Activated naive CD8-positive, alpha-beta T cell treated with anti-CD3 and anti-CD28 coated beads, Interleukin-2, amount 50 U/mL, for 16 hours (primary cell): ENCODE measurements around the gene ERMAP.

Source experiments
- DNase-seq: peaks from one replicate; pipeline ENCODE4 v3.0.0-alpha.2; 2020; ENCODE audit warnings: low read depth, low spot score

ERMAP gene, protein sequence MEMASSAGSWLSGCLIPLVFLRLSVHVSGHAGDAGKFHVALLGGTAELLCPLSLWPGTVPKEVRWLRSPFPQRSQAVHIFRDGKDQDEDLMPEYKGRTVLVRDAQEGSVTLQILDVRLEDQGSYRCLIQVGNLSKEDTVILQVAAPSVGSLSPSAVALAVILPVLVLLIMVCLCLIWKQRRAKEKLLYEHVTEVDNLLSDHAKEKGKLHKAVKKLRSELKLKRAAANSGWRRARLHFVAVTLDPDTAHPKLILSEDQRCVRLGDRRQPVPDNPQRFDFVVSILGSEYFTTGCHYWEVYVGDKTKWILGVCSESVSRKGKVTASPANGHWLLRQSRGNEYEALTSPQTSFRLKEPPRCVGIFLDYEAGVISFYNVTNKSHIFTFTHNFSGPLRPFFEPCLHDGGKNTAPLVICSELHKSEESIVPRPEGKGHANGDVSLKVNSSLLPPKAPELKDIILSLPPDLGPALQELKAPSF

DNA sequence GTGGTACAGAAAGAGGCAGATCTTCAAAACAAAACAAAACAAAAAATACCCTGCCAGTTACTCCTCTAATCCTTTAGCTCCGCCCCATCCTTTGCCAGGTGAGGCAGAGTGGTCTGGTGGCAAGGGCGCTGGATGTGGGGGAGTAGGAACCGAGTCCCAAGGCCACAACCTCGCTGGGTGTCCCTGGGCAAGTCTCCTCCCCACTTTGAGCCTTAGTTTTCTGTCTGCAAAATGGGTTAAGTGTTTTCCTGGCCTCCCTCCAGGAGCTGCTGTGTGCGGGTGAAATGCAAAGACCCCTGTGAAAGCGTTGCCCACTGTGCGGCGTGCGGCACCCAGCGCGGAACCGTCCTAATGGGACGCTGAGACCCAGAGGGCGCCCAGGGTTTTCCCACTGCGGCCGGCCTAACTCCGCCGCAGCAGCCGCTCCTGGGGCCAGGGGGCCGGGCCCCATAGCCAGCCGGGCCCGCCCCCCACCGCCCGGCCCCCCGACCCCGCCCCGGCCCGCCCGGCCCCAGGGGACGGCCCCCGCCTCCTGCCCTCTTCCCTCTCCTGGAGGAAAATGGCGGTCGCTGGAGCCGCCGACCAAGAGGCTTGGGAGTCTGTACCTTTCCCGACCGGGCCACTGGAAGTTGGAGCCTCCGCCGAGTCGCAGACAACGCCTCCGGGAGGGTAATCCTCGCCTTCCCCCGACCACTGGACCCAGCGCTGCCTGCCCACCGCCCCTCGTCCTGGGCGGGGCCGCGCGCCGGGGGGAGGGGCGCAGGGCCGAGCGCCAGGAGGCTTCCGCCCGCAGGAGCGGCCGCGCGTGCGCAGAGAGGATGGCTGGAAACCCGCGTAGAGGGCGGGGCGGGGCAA lies at the start of gene ERMAP, which contains the start of gene SVBP:
Gene ERMAP (plus strand): TSS at position 538 of the 855 bp plus-strand sequence. CDS start 13,327 bp downstream, outside the sequence.
Gene SVBP (minus strand): TSS at position 813 of the 855 bp plus-strand sequence. CDS start 853 bp downstream, outside the sequence.
- peak; percentile 83 for DNase-seq

DNA sequence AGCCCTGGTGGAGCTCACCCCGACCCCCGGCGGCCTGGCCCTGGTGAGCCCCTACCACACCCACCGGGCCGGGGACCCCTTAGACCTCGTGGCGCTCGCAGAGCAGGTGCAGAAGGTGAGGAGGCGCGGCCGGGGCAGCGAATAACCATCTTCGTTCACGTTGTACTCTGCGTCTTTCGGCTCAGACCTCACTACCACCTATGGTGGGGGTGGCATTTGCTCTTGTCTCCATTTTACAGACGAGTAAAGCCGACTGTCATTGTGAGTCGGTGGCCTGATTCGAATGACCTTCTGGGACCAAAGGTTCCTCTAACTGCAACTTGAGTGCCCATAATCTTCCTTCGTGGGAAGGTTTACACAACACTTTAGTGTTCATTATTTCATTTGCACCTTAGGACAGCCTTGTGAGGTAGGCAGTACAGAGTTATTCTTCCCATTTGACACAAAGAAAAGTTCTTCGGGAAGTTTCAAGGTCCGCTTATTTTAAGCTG lies 49.4 kb upstream of the ERMAP start:
- DNase-seq = no peak

DNA sequence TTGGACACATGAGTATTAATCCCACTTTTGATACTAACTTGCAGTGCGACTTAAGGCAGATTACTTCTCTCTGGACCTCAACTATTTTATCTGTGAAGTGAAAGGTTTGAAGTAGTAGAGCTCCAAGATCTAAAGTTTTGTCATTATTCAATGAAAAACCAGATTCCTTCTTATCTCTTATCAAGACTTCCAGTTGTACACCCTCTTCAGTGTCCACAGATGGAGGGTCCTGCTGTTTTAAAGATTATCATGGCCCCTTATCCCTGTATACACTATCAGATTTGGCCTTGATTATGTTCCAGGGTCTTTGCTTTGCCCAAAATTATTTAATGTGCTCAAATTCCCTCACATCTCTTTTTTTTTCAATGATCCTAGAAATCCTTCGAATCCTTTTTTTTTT lies 48.8 kb upstream of the ERMAP start:
- DNase-seq = no peak

DNA sequence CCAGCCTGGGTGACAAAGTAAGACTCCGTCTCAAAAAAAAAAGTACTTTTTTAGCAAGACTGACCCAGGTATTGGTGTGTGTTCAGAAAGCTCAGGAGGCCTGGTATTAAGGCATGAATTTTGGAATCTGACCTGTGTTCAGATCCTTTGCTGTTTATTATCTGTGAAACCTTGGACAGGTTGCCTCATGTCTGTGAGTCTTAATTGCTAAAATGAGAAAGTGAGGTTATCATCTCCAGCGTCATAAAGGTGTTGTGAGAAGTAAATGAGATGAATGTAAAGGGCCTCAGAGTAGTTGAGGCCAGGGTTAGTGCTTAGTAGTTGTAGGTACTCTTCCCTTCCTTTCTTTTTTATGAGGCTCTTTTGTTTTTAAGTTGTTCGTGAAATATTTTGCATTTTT lies 47.1 kb upstream of the ERMAP start:
- DNase-seq = no peak

DNA sequence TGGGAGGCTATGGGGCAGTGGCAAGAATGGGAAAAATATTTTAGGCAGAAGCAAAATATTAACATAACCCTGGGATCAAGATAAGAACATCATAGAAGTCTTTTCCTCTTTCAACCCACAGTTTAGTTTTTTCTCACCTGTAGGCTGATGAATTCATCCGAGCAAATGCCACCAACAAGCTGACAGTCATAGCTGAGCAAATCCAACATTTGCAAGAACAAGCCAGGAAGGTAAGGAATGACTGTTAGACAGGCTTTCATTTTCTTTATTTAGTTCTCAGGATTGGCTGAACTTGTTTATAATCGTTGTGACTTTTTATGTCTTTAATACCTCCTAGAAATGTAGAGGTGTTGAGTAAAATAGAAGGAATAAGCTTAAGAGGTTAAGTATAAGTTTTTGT lies 43.5 kb upstream of the ERMAP start:
- no peak for DNase-seq

DNA sequence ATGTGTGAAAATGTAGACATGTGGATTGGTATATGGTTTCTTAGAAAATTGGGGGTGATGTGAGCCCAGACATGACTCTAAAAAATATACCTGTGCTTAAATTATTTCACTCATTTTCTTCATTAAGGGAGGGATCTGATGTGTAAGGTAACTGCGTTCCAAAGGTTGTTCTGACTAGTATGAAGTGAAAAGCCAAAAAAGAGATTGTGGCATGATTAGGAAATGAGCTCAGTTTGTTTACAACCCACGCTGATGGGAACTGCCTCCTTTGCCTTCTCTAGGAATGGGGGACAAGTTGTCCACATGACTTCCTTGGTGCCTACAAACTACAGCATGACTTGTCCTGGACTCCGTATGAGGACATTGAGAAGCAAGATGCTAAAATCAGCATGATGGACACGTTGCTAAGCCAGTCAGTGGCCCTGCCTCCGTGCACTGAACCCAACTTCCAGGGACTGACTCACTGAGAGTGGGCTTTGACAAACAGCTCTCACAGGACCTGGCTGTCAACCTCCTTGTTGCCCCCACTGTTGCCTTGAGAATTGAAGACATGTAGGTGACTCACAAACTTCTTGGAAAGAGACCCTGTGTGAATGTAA lies 41.9 kb upstream of the ERMAP start:
- DNase-seq = no peak

DNA sequence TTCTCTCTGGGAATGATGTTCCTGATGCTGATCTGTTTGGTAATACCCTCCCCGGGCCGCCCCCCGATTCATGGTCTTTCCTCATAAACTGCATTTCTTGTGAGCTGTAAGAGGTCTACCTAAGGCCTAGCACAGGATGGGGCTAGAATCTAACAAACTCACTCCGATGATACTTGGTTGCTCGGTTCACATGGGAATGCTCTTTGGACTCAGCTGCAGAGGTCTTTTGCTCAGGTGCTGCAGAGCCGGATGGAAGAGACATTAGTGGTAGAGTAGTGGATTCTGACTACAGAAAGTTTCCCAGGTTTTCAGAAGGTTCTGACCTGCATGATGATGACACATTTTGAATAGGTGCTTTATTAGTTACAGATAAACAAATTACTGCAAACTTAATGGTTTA lies 40.4 kb upstream of the ERMAP start:
- DNase-seq = no peak

DNA sequence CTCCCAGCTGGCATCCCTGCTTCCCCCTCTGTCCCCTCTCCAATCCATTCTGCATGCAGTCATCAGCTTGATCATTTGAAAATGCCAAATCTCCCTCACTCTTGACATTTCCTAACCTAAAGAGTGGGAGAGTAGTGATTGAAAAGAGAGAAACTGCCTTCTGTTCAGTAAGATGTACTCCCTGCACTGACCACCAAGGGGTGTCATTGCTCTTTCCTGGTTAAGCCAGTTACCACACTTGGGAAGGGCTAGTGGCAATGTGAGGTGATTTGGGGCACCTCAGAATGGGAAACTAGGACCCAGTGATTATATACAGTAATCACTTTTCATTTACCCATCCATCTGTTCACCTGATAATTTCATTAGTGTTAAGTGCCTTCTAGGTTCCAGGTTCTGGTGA lies 39.1 kb upstream of the ERMAP start:
- DNase-seq = no peak

DNA sequence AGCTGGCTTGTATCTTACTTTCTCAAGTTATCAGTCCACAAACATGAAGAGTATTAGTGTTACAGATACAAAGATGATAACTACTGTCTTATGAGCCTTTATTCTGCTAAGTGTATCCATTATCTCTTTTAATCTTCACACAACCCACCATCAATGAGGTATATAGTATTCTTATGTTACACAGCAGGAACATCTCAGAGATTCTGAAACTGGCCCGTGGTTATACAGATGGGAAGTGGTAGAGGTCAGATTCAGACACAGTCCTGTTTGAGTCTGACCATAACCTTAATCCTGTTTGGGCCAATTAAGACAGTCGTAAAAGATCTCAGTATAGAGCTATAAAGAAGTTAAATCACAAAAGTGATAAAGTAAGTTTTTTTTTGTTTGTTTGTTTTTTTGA lies 37.2 kb upstream of the ERMAP start:
- DNase-seq = no peak

DNA sequence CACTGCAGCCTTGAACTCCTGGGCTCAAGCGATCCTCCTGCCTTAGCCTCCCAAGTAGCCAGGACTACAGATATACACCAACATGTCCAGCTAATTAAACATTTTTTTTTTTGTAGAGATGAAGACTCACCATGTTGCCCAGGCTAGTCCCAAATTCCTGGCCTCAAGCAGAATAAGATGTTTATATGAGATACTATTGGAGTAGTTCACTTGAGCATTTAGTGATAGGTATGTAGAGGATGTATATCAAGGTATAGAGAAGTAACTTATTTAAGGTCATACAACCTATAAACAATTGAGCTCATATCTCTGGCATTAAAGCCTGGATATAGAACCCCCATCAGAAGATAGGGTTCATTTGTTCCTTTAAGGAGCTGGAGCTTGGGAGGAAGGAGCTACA lies 36.7 kb upstream of the ERMAP start:
- no peak for DNase-seq

DNA sequence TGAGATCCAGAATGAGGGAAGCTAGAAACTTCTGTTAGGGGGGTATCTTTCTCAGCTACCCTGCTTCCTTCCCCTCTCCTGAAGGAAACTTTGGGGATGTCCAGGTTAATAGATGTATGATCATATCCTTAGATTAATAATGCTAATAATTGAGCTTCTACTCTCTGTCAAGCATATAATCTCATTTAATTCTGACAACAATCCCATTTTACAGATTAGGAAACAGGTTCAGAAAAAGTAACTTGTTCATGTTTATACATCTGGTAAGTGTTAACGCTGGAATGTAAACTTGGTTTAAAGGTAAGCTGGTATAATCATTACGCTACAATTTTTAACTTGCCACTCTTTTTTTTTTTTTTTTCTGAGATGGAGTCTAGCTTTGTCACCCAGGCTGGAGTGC lies 33.8 kb upstream of the ERMAP start:
- no peak for DNase-seq

DNA sequence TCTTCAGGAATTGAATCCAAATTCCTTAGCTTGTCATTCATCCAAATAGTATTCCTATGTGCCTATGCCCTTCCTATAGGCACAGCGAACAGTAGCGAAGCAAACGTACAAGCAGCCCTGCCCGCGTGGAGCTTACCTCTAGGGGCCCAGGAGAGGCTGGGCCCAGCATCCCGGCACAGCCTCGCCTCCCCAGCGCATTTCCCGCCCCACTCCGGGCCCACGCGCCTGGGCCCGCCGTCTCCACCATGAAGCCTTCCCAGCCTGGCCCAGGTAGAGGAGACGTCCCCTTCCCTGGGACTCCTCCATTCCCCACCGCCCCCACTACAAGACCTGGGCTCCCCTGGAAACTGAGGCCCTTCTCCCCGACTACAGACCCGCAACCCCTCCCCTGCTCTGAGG lies 32.4 kb upstream of the ERMAP start:
- no peak for DNase-seq

DNA sequence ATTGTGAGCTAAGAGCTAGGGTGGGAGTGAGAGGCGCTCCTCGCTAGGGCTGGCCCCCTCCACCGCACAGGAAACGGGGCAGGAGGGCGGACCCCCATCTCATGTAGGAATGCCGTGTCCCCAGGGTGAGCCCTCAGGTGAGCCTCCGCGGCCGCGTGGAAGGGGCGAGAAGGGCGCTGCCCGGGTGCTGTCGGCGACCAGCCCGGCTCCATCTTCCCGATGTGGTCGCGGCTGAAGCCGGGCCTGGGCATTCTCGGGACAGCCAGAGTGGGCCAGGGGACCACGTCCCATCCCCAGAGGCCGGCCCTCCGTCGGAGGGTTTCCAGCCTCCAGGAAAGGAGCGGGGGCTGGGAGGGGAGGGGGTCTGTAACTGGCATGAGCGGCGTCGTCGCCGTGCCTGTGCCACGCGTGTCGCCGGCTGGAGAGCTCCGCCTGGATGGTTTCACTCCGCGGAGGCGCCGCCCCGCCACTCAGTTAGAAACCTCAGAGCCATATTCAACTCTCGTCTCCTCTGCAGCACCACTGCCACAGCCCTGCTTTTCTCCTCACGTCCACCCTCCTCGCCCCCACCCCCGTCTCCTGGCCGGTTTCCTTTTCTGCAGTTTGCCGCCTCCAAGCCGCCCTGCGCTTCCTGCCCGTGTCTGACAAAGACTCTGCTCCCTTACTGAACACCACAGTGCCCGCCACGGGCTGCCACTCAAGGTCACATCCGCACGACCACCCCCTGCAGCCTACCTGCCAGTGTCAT lies 31.8 kb upstream of the ERMAP start, which contains the start of gene TMEM269:
Gene TMEM269 (plus strand): TSS at position 46 of the 748 bp plus-strand sequence. CDS start 4,903 bp downstream, outside the sequence.
- peak; percentile 3 for DNase-seq

DNA sequence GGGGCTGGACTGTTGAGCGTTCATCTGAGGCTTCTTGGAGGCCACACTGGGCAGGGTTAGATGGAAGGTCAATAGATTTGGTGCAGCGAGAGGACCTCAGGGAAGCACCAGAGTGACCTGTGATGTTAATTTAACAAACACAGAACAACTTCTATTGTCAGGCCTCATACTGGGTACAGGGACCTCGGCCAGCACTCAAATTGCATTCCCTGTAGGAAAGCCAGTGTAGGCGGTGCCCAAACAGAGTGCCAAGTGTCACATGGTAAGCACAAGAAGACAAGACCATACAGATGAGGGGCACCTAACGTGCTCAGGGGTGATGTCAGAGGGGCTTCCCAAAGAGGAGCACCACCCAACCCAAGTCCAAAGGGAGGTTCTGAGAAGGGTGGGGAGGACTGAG lies 30.8 kb upstream of the ERMAP start:
- DNase-seq = no peak

DNA sequence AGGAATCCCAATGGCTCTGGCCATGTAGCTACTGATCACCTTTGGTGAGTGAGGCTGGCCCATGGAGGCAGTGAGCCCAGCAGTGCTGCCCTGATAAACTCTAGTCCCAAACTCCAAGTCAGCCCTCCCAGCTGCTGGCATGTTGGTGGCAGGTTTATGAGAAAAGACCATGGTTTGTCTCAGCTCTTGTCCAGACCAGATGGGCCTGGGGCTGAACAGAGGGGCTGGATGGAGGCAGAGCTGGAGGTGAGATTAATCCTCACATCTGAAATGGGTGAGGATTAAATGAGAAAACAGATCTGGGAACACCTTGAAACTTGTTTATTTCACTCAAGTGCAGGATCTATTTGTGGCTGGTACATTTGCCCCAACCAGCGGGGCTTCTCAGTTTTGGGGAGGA lies 28.9 kb upstream of the ERMAP start:
- no peak for DNase-seq

DNA sequence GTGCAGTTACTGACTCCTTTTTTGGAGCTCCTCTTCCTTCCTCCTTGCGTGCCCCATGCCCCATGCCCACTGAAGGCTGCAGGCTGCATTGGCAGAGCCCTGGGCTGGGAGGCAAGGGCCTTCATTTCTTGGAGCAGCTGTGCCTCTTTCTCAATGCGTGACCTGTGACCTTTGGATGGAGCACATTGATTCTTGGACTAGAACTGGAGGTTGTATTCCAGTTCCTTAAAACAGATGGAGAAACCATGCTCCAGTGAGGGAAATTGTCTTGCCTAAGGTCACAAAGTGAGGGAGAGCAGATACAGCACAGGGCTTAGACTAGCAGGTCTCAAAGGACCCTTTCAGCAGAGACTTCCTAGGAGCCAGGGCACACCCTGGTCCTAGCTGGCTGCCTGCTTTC lies 23.1 kb upstream of the ERMAP start:
- DNase-seq = no peak

DNA sequence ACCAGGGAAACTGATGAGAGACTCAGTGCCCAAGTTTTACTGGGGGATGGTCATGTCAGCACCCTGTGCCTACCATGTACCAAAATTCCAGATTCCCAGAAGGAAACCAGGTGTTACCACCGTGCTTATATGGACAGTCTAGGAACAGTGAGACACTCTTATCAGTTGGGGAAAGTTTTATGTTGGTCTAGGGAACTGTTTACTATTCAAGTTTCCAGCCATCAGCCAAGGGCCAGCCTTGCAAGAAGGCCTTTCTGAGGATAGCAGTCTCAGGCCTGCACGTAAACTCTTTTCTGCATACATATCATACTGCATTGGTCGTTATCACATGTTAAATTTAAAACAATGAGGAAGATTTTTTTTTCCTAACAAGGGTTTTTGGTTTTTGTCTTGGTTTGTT lies 19.5 kb upstream of the ERMAP start:
- DNase-seq = no peak

DNA sequence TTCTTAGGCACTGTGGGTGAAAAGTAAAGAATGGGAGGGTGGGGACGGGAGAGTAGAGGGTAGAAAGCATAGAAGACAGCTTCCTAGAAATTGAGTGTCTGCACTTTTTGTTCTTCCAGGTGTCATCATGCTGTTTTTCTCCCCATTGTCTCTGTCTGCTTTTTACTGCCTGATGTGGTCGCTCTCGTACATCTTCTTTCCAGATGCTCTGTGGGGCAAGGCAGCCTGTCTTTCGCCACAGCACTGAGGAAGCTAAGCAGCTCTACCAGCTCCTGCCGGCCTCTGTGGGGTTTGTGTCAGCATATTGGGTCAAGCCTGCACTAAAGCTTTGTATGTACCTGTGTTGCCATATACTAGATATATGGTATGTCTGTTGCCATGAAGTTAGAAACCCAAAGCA lies 18.9 kb upstream of the ERMAP start:
- DNase-seq = no peak

DNA sequence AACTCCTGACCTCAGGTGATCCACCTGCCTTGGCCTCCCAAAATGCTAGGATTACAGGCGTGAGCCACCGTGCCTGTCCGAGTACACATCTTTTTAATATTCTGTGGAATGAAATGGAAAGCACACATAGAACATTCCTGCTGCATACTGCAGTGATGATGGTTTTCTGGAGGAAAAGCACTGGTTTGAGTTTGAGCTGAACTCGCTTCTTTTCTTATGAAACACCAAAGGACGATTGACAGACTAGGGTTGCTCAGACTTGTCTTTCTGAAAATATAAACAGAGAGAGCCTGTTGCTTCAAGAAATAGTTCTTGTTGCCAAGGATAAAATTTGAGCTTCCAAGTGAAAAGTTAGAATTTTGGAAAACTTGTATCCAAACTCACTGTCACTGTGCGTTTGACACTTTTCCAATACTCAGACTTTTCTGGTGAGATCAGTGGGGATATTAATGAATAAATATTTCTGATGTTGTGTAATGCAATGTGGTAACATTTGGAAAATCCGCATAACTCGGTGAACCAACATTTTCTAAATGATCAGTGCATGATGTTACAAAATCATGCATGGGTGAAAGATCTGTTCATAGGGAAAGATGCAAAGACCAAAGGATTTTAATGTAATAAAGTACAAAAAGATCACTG lies 15.0 kb upstream of the ERMAP start:
- DNase-seq = no peak

DNA sequence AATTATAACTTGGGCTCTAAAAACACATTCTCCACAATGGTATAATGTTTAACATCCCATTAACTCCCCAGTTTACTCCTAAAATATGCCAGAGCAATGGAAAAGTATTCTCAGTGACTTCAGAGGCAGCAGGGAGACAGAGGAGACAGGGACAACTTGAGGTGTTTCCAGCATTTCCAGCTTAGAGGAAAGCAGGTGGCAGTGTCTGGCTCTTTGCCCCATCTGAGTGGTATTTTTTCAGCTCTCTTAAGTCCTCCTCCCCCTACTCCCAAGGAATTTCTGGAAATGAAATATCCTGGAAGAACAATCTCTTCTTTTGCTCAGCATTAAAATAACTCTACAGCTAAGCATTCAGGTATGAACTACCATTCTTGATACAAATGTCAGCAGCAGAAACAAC lies 10.8 kb upstream of the ERMAP start:
- DNase-seq = no peak

DNA sequence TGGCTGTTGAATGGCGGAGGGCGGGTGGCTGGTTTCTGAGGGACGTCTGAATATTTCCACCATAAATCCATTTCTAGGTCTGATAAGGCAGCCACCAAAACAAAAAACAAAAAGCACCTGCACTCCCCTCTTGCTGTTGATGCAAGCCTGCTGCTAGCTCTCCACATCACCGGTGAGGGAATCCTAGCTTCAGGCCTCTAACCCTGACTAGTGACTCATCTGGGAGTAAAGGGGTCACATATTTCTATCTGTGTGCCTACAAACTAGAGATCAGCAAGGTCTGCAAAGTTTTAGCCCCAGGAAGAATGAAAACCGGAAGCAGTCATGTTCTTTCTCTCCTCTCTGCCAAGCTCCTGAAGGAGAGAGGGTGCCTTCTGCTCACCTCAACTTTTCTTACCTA lies 10.3 kb upstream of the ERMAP start:
- no peak for DNase-seq
